Fibroblast of skin of left quadriceps (primary cell): Measurements from ENCODE around the gene KRTAP10-9.
"Not testable (repeated sequence)": the region's sequence is repeated elsewhere in the genome, so short reads cannot be mapped to it uniquely, and the experiment has no call there.

ENCODE experiments used
- DNase-seq, 2 experiments: peaks; one replicate each; pipeline ENCODE4 v3.0.0-alpha.2; 2013; ENCODE audit warnings: low read depth in 2 of 2

KRTAP10-9 gene

GRCh38 chr21:44640761-44641160 is 13.9 kb downstream of the KRTAP10-9 start:
- DNase-seq, result no peak

GRCh38 chr21:44643741-44644310 is 16.9 kb downstream of the KRTAP10-9 start:
- no peak for DNase-seq

GRCh38 chr21:44644878-44645277 is 18.0 kb downstream of the KRTAP10-9 start:
- no peak for DNase-seq

GRCh38 chr21:44646366-44647221 is 19.7 kb downstream of the KRTAP10-9 start, which contains the start of gene KRTAP10-11:
Gene KRTAP10-11, plus strand, starts transcription at chr21:44646414. Its CDS starts 45 bp downstream, at chr21:44646459.
- DNase-seq, result not testable (repeated sequence)

GRCh38 chr21:44647222-44647552 is 20.3 kb downstream of the KRTAP10-9 start:
- DNase-seq, result no peak

GRCh38 chr21:44648557-44649311 is 21.8 kb downstream of the KRTAP10-9 start:
- no peak for DNase-seq

GRCh38 chr21:44649521-44650100 is 22.7 kb downstream of the KRTAP10-9 start:
- DNase-seq, result no peak

- no peak for DNase-seq
Measured at GRCh38 chr21:44650265-44650972, 23.5 kb downstream of the KRTAP10-9 start.

GRCh38 chr21:44650973-44651675 is 24.2 kb downstream of the KRTAP10-9 start:
- DNase-seq, result no peak

- DNase-seq, result no peak
Measured at GRCh38 chr21:44653123-44653522, 26.2 kb downstream of the KRTAP10-9 start.

- no peak for DNase-seq
Measured at GRCh38 chr21:44653656-44654575, 27.0 kb downstream of the KRTAP10-9 start.

GRCh38 chr21:44654576-44655175 is 27.8 kb downstream of the KRTAP10-9 start, which contains the start of gene KRTAP12-4:
Gene KRTAP12-4, minus strand, starts transcription at chr21:44654659. Its CDS starts 45 bp downstream, at chr21:44654614.
- no peak for DNase-seq

GRCh38 chr21:44656868-44657267 is 30.0 kb downstream of the KRTAP10-9 start:
- no peak for DNase-seq

GRCh38 chr21:44657635-44658540 is 31.0 kb downstream of the KRTAP10-9 start, which contains the start of gene KRTAP12-3:
Gene KRTAP12-3, plus strand, starts transcription at chr21:44657932. Its CDS starts 48 bp downstream, at chr21:44657980.
- DNase-seq, result no peak

- DNase-seq, result no peak
Measured at GRCh38 chr21:44658541-44658910, 31.6 kb downstream of the KRTAP10-9 start.

GRCh38 chr21:44658913-44659595 is 32.2 kb downstream of the KRTAP10-9 start:
- no peak for DNase-seq

- DNase-seq, result not testable (repeated sequence)
Measured at GRCh38 chr21:44661567-44661966, 34.7 kb downstream of the KRTAP10-9 start.
